Activated naive CD4-positive, alpha-beta T cell treated with anti-CD3 and anti-CD28 coated beads, Interleukin-2, amount 10 ng/mL, durations not matched to agents 5 hours and 36 hours (primary cell): ENCODE measurements around the gene POLR2J3. TPM values are rescaled to one million over a fixed set of nuclear protein-coding genes. Genes with fewer than 3 reads are reported as not detected.

Source experiments
- total RNA-seq, 2 experiments: library from RNA; stranded (reverse); gene quantifications; one replicate each; pipeline ENCODE4 v1.2.3, GENCODE V29; 2021

Gene POLR2J3
- 10 to 100 TPM; 33.3 to 37.4 TPM for total RNA-seq

GRCh38 chr7:102572261-102573239, at the start of gene POLR2J3:
POLR2J3 (minus strand) TSS chr7:102572583; CDS start chr7:102572521, 62 bp downstream.

GRCh38 chr7:102616507-102617125, 44.2 kb upstream of the POLR2J3 start, which contains the start of gene RASA4:
RASA4 (minus strand) TSS chr7:102616756; CDS start chr7:102616689, 67 bp downstream.

GRCh38 chr7:102550808-102551422, 21.5 kb downstream of the POLR2J3 start, which contains the start of gene SPDYE2:
SPDYE2 (plus strand) TSS chr7:102551226; CDS start chr7:102553256, 2,030 bp downstream.

GRCh38 chr7:102543596-102543995, 28.8 kb downstream of the POLR2J3 start, which contains the start of gene UPK3BL2:
UPK3BL2 (minus strand) TSS chr7:102543696; CDS start chr7:102543636, 60 bp downstream.

GRCh38 chr7:102517550-102518147, 54.7 kb downstream of the POLR2J3 start, which contains the start of gene RASA4B:
RASA4B (minus strand) TSS chr7:102517777; CDS start chr7:102517710, 67 bp downstream.

Other genes with a start within 250 kb of the POLR2J3 start
- gene SPDYE6, start 216.1 kb downstream of the POLR2J3 start, total RNA-seq: not detected
- gene PRKRIP1, start 176.2 kb downstream of the POLR2J3 start, total RNA-seq: 10 to 100 TPM; 28.5 to 33.3 TPM
- gene ORAI2, start 139.0 kb downstream of the POLR2J3 start, total RNA-seq: 10 to 100 TPM; 66.4 to 68.0 TPM
- 10 to 100 TPM; 11.5 to 12.1 TPM for gene ALKBH4, start 107.7 kb downstream of the POLR2J3 start, total RNA-seq
- gene LRWD1, start 107.6 kb downstream of the POLR2J3 start, total RNA-seq: 10 to 100 TPM; 15.8 TPM
- 10 to 100 TPM; 41.6 to 45.4 TPM for gene POLR2J, start 93.7 kb downstream of the POLR2J3 start, total RNA-seq
- 10 to 100 TPM; 14.1 TPM for gene RASA4B, start 54.8 kb downstream of the POLR2J3 start, total RNA-seq
- gene UPK3BL2, start 28.9 kb downstream of the POLR2J3 start, total RNA-seq: 10 to 100 TPM; 15.7 to 15.9 TPM
- gene SPDYE2, start 21.4 kb downstream of the POLR2J3 start, total RNA-seq: under 1 TPM; 0.15 to 0.19 TPM
- 10 to 100 TPM; 36.1 to 37.2 TPM for gene RASA4, start 44.2 kb upstream of the POLR2J3 start, total RNA-seq
- 10 to 100 TPM; 16.3 to 19.0 TPM for gene UPK3BL1, start 70.2 kb upstream of the POLR2J3 start, total RNA-seq
- gene SPDYE2B, start 77.7 kb upstream of the POLR2J3 start, total RNA-seq: not detected
- gene POLR2J2, start 99.1 kb upstream of the POLR2J3 start, total RNA-seq: 10 to 100 TPM; 12.5 to 13.4 TPM
- 1 to 10 TPM; 6.5 to 8.5 TPM for gene FAM185A, start 176.4 kb upstream of the POLR2J3 start, total RNA-seq